Dedifferentiated amniotic fluid mesenchymal stem cell (primary cell): ENCODE results near the gene TCF7L1.

Source experiments
- DNase-seq: peaks from one replicate; pipeline ENCODE4 v3.0.0-alpha.2; 2016; ENCODE audit errors: extremely low spot score

Gene TCF7L1

GRCh38 chr2:85354286-85355072 is 221.3 kb downstream of the TCF7L1 start, which contains the start of the genes ELMOD3 and RETSAT:
ELMOD3 (plus strand) TSS chr2:85354769; CDS start chr2:85357199, 2,430 bp downstream.
RETSAT (minus strand) TSS chr2:85354528; CDS start chr2:85354507, 21 bp downstream.
- DNase-seq: peak; percentile 99

- no peak for DNase-seq
These were observed 221.8 kb downstream of the TCF7L1 start for GRCh38 chr2:85355073-85355410.

GRCh38 chr2:85355521-85355920 is 222.3 kb downstream of the TCF7L1 start:
- DNase-seq: no peak

GRCh38 chr2:85356186-85356585 is 223.0 kb downstream of the TCF7L1 start:
- DNase-seq: no peak

- DNase-seq: no peak
These were observed 224.5 kb downstream of the TCF7L1 start for GRCh38 chr2:85357736-85358135.
